Neural cell (in vitro differentiated cells): Measurements from ENCODE around the gene HOOK1.

ENCODE experiments used
- EP300 ChIP-seq: fragments of 450-650 bp; conservative IDR thresholded peaks from 2 replicates; pipeline ENCODE4 v1.6.1; 2014; ENCODE audit warnings: antibody characterized with exemption, mild to moderate bottlenecking, moderate library complexity; ENCODE audit not compliant: poor library complexity, severe bottlenecking
- EZH2 ChIP-seq: fragments of 200-600, 300-800 bp; shearing (Covaris generic), sonication (generic); IDR thresholded peaks from 2 replicates; pipeline ENCODE4 v1.6.1; 2014; ENCODE audit warnings: antibody characterized with exemption, low read length, borderline replicate concordance, mild to moderate bottlenecking; ENCODE audit not compliant: insufficient read depth, poor library complexity, severe bottlenecking
- MXI1 ChIP-seq: fragments of 450-650 bp; conservative IDR thresholded peaks from 2 replicates; pipeline ENCODE4 v1.6.1; 2014; ENCODE audit warnings: antibody characterized with exemption, mild to moderate bottlenecking; ENCODE audit not compliant: poor library complexity, severe bottlenecking
- POLR2AphosphoS5 ChIP-seq: IDR thresholded peaks from 2 replicates; pipeline ENCODE4 v1.6.1; 2012
- RAD21 ChIP-seq: fragments of 450-650 bp; conservative IDR thresholded peaks from 2 replicates; pipeline ENCODE4 v1.6.1; 2014; ENCODE audit warnings: antibody characterized with exemption, mild to moderate bottlenecking, moderate library complexity
- SMC3 ChIP-seq: fragments of 450-650 bp; conservative IDR thresholded peaks from 2 replicates; pipeline ENCODE4 v1.6.1; 2014; ENCODE audit warnings: antibody characterized with exemption, mild to moderate bottlenecking, moderate library complexity; ENCODE audit not compliant: poor library complexity
- TAF1 ChIP-seq: IDR thresholded peaks from 2 replicates; pipeline ENCODE4 v1.6.1; 2012; ENCODE audit warnings: low read depth
- TF ChIP-seq, protein P1 (sequence below): fragments of 450-650 bp; IDR thresholded peaks from 2 replicates; pipeline ENCODE4 v1.5.1; 2014; ENCODE audit warnings: antibody characterized with exemption, mild to moderate bottlenecking, moderate library complexity; ENCODE audit not compliant: poor library complexity, severe bottlenecking
- TF ChIP-seq, protein P2 (sequence below): IDR thresholded peaks from 2 replicates; pipeline ENCODE4 v1.6.1; 2012; ENCODE audit warnings: borderline replicate concordance

DNA sequence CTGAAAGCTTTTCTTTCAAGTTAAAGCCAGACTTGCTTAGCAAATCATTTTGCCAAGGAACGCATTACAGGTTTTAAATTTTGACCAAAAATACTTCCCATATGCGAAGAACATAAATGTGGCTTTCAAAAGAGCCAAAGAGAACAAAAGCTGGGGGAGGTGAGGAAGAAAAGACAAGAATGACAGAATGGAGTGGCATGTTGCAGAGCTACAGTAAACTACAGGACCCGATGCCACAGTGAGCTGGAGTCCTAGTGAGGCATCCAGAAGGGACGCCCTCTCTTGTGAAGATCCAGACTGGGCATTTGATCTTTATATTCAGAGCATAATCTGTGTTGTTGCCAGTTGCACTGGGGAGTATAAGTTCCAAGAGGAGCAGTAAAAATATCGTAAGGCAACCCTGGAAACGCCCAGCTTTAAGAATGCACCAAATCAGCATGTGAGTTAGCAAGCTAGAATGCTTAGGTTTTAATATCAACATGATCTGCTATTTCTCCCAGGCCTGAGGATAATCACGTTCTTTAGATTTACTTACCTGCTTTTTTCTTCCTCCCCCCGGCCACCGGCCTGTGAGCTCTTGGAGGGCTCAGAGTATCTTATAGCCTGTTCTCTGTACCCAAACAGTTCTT is 48.4 kb upstream of the HOOK1 start:
- TF ChIP-seq, protein P1, sequence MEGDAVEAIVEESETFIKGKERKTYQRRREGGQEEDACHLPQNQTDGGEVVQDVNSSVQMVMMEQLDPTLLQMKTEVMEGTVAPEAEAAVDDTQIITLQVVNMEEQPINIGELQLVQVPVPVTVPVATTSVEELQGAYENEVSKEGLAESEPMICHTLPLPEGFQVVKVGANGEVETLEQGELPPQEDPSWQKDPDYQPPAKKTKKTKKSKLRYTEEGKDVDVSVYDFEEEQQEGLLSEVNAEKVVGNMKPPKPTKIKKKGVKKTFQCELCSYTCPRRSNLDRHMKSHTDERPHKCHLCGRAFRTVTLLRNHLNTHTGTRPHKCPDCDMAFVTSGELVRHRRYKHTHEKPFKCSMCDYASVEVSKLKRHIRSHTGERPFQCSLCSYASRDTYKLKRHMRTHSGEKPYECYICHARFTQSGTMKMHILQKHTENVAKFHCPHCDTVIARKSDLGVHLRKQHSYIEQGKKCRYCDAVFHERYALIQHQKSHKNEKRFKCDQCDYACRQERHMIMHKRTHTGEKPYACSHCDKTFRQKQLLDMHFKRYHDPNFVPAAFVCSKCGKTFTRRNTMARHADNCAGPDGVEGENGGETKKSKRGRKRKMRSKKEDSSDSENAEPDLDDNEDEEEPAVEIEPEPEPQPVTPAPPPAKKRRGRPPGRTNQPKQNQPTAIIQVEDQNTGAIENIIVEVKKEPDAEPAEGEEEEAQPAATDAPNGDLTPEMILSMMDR, result no peak
- TF ChIP-seq TAF1 (no peak), EZH2 (no peak), MXI1 (no peak), POLR2AphosphoS5 (no peak), EP300 (no peak), RAD21 (no peak), SMC3 (no peak)
- TF ChIP-seq, protein P2, sequence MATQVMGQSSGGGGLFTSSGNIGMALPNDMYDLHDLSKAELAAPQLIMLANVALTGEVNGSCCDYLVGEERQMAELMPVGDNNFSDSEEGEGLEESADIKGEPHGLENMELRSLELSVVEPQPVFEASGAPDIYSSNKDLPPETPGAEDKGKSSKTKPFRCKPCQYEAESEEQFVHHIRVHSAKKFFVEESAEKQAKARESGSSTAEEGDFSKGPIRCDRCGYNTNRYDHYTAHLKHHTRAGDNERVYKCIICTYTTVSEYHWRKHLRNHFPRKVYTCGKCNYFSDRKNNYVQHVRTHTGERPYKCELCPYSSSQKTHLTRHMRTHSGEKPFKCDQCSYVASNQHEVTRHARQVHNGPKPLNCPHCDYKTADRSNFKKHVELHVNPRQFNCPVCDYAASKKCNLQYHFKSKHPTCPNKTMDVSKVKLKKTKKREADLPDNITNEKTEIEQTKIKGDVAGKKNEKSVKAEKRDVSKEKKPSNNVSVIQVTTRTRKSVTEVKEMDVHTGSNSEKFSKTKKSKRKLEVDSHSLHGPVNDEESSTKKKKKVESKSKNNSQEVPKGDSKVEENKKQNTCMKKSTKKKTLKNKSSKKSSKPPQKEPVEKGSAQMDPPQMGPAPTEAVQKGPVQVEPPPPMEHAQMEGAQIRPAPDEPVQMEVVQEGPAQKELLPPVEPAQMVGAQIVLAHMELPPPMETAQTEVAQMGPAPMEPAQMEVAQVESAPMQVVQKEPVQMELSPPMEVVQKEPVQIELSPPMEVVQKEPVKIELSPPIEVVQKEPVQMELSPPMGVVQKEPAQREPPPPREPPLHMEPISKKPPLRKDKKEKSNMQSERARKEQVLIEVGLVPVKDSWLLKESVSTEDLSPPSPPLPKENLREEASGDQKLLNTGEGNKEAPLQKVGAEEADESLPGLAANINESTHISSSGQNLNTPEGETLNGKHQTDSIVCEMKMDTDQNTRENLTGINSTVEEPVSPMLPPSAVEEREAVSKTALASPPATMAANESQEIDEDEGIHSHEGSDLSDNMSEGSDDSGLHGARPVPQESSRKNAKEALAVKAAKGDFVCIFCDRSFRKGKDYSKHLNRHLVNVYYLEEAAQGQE, result no peak
